Spinal cord (tissue), 10 donors: Measurements from ENCODE around the gene LINGO1. TPM values are rescaled to one million over a fixed set of nuclear protein-coding genes. Genes with fewer than 3 reads are reported as not detected.

Experiments
- DNase-seq, 6 donors: peaks; one replicate each; pipeline versions ENCODE4 v3.0.0 to v3.0.0-alpha.2; 2013 to 2015; ENCODE audit warnings: low spot score in 6 of 6, low read depth in 4 of 6
- H3K27ac ChIP-seq: one replicate; pipeline ENCODE4 v1.5.1; 2013; ENCODE audit warnings: low read depth, low read length, control low read depth
- H3K27me3 ChIP-seq: one replicate; pipeline ENCODE4 v1.6.1; 2013; ENCODE audit warnings: low read length; ENCODE audit not compliant: control insufficient read depth, insufficient read depth
- H3K36me3 ChIP-seq: one replicate; pipeline ENCODE4 v1.6.1; 2013; ENCODE audit warnings: low read length; ENCODE audit not compliant: control insufficient read depth, insufficient read depth
- H3K4me1 ChIP-seq: one replicate; pipeline ENCODE4 v1.6.1; 2013; ENCODE audit warnings: low read length; ENCODE audit not compliant: control insufficient read depth, insufficient read depth
- H3K4me3 ChIP-seq: one replicate; pipeline ENCODE4 v1.5.1; 2013; ENCODE audit warnings: low read depth, low read length, control low read depth
- H3K9me3 ChIP-seq: one replicate; pipeline ENCODE4 v1.6.1; 2013; ENCODE audit warnings: low read length; ENCODE audit not compliant: control insufficient read depth, insufficient read depth
- WGBS: methylation state at CpG from one replicate; pipeline ENCODE4 v1.1.5; 2013; ENCODE audit warnings: missing lambda C conversion rate; ENCODE audit not compliant: insufficient coverage; 5-methylcytosine and 5-hydroxymethylcytosine counted together
- polyA plus RNA-seq, 2 donors: library from polyadenylated mRNA; unstranded; fragments of 120-200 nt; gene quantifications; one replicate each; pipeline ENCODE4 v1.2.1, GENCODE V29; 2013; ENCODE audit not compliant: insufficient read length in 2 of 2
- total RNA-seq, 2 donors: library from RNA; depleted of rRNA in 1 of 2; stranded (reverse); fragments of 120-200 nt in 1 of 2; fragments of >200 nt in 1 of 2; gene quantifications; one replicate each; pipeline versions ENCODE4 v1.2.3 to v1.2.4, GENCODE V29; 2013 to 2014
- donor health status: healthy.

Gene LINGO1
- total and polyA plus RNA-seq, 4 donors, result 13.7 to 149 (median 83.7) TPM

- 65% methylated on average over 11 of the region's 14 CpGs for WGBS
- Histone ChIP-seq H3K27ac (peak overlapping the region; percentile 52), H3K4me1 (peaks cover 68% of the 10 kb centered on the region), H3K4me3 (no peak overlapping the region), H3K9me3 (no peaks in the 10 kb centered on the region), H3K27me3 (no peaks in the 10 kb centered on the region), H3K36me3 (peaks cover 3% of the 10 kb centered on the region)
- DNase-seq, result peak in 2 of 6 donors; percentile 52 to 59
These were observed 28.9 kb downstream of the LINGO1 start for GRCh38 chr15:77603611-77604336.

- Histone ChIP-seq H3K27ac (no peak overlapping the region), H3K27me3 (no peaks in the 10 kb centered on the region), H3K36me3 (peaks cover 3% of the 10 kb centered on the region), H3K4me1 (peaks cover 60% of the 10 kb centered on the region), H3K4me3 (no peak overlapping the region), H3K9me3 (no peaks in the 10 kb centered on the region)
- no peak for DNase-seq
- WGBS, result 100% methylated on average over 1 of the region's 1 CpG
These were observed 29.9 kb downstream of the LINGO1 start for GRCh38 chr15:77602800-77603199.

GRCh38 chr15:77599899-77600298 is 32.8 kb downstream of the LINGO1 start:
- DNase-seq, result peak in 4 of 6 donors; percentile 45 to 94 (median 55)
- no peak overlapping the region for H3K4me3 ChIP-seq
- H3K4me1 ChIP-seq, result peaks cover 31% of the 10 kb centered on the region
- H3K9me3 ChIP-seq, result no peaks in the 10 kb centered on the region
- H3K27ac ChIP-seq, result no peak overlapping the region
- H3K36me3 ChIP-seq, result no peaks in the 10 kb centered on the region
- WGBS, result 56% methylated on average over 5 of the region's 5 CpGs
- no peaks in the 10 kb centered on the region for H3K27me3 ChIP-seq

- WGBS, result 89% methylated on average over 12 of the region's 14 CpGs
These were observed 33.4 kb downstream of the LINGO1 start for GRCh38 chr15:77599357-77599756.

GRCh38 chr15:77598644-77599043 is 34.1 kb downstream of the LINGO1 start:
- Histone ChIP-seq H3K9me3 (no peaks in the 10 kb centered on the region), H3K36me3 (no peaks in the 10 kb centered on the region), H3K27ac (no peak overlapping the region), H3K27me3 (no peaks in the 10 kb centered on the region), H3K4me1 (peaks cover 18% of the 10 kb centered on the region), H3K4me3 (no peak overlapping the region)
- no peak for DNase-seq
- 92% methylated on average over 5 of the region's 5 CpGs for WGBS

More at GRCh38 chr15:77599357-77599756, 33.4 kb downstream of the LINGO1 start:
- no peak overlapping the region for H3K27ac ChIP-seq
- H3K4me3 ChIP-seq, result no peak overlapping the region
- no peak for DNase-seq
- H3K9me3 ChIP-seq, result no peaks in the 10 kb centered on the region
- no peaks in the 10 kb centered on the region for H3K27me3 ChIP-seq
- no peaks in the 10 kb centered on the region for H3K36me3 ChIP-seq
- H3K4me1 ChIP-seq, result peaks cover 25% of the 10 kb centered on the region

- Histone ChIP-seq H3K36me3 (no peaks in the 10 kb centered on the region), H3K9me3 (no peaks in the 10 kb centered on the region), H3K4me1 (peaks cover 15% of the 10 kb centered on the region), H3K27me3 (no peaks in the 10 kb centered on the region), H3K27ac (no peak overlapping the region), H3K4me3 (no peak overlapping the region)
- 86% methylated on average over 7 of the region's 9 CpGs for WGBS
- no peak for DNase-seq
These were observed 34.8 kb downstream of the LINGO1 start for GRCh38 chr15:77597804-77598453.

- no peak for DNase-seq
- Histone ChIP-seq H3K9me3 (no peaks in the 10 kb centered on the region), H3K36me3 (no peaks in the 10 kb centered on the region), H3K27ac (no peak overlapping the region), H3K27me3 (no peaks in the 10 kb centered on the region), H3K4me1 (peaks cover 17% of the 10 kb centered on the region), H3K4me3 (no peak overlapping the region)
- WGBS, result 95% methylated on average over 11 of the region's 15 CpGs
These were observed 35.6 kb downstream of the LINGO1 start for GRCh38 chr15:77596821-77597803.

GRCh38 chr15:77595231-77595630 is 37.5 kb downstream of the LINGO1 start:
- Histone ChIP-seq H3K4me1 (peaks cover 22% of the 10 kb centered on the region), H3K27ac (no peak overlapping the region), H3K36me3 (no peaks in the 10 kb centered on the region), H3K27me3 (no peaks in the 10 kb centered on the region), H3K4me3 (no peak overlapping the region), H3K9me3 (no peaks in the 10 kb centered on the region)
- DNase-seq, result no peak
- 74% methylated on average over 4 of the region's 5 CpGs for WGBS

GRCh38 chr15:77592758-77593157 is 40.0 kb downstream of the LINGO1 start:
- H3K4me3 ChIP-seq, result no peak overlapping the region
- H3K4me1 ChIP-seq, result peaks cover 31% of the 10 kb centered on the region
- no peaks in the 10 kb centered on the region for H3K36me3 ChIP-seq
- H3K9me3 ChIP-seq, result no peaks in the 10 kb centered on the region
- DNase-seq, result no peak
- 50% methylated on average over 2 of the region's 3 CpGs for WGBS
- no peaks in the 10 kb centered on the region for H3K27me3 ChIP-seq
- no peak overlapping the region for H3K27ac ChIP-seq
